Bone marrow (tissue), 2 donors: ENCODE data around the gene EED.
A peak's percentile ranks its signal among the peaks of the same experiment; 100 is the strongest.
"Not testable (repeated sequence)": the region's sequence is repeated elsewhere in the genome, so short reads cannot be mapped to it uniquely, and the experiment has no call there.

ENCODE experiments used
- DNase-seq, 2 donors: peaks; one replicate each; lab custom pipeline; 2025; lab: John Stamatoyannopoulos, UW

EED gene

GRCh38 chr11:86292912-86293616, 48.5 kb downstream of the EED start:
- DNase-seq, result no peak

DNA sequence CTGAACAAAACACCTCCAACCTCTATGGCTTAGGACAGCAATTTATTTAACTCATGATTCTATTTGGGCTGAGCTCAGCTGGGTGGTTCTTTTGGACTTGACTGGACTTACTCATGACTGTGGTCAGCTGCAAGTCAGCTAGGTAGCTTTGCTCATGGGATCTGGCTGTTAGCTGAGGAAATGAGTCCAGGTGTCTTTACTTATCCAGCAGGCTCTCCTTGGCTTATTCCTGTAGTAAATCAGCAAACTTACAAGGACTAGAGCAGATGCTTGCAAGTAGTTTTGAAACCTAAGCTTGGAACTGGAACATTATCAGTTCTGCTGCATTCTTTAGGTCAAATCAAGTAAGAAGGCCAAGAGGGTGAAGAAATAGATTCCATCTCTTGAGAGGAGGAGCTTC, 49.5 kb downstream of the EED start:
- no peak for DNase-seq

- no peak for DNase-seq
These were observed 57.2 kb downstream of the EED start for GRCh38 chr11:86301742-86302091.

DNA sequence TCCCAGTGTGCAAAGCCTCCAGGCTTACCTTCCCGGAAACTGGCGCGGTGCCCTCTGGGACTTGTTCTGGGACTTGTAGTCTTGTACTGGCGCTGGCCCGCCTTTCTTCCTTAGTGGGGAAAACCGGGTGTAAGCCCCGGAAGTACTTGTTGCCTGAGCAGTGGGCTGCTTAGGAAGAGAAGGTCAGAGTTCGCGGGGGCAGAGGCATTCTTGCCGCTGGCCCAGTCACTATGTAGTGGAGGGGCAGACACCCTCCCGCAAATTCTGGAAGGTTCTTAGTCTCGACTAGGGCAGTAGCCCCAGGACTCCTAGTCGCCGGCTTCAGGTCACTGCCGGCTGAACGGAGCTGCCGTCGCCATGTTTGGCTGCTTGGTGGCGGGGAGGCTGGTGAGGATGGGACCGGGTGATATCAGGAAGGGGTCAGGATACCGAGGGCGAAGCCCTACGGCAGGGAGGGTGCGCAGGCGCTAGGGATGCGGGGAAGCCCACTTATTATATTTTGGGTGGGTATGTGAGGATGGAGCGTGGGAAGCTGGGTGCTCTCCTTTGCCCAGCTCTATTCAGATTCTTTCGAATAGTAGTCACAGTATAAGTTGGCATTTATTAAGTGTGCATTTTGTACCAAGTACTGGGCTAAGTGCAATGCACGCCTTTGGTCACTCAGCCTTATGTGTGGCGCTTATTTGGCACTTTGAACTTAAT, 57.7 kb downstream of the EED start, which contains the start of gene HIKESHI:
Gene HIKESHI, plus strand, starts transcription at position 149 of the 702 bp plus-strand sequence. Its CDS starts 209 bp downstream, at position 358.
- peak; percentile 76 to 89 for DNase-seq

- no peak for DNase-seq
These were observed 58.7 kb downstream of the EED start for GRCh38 chr11:86303257-86303656.

DNA sequence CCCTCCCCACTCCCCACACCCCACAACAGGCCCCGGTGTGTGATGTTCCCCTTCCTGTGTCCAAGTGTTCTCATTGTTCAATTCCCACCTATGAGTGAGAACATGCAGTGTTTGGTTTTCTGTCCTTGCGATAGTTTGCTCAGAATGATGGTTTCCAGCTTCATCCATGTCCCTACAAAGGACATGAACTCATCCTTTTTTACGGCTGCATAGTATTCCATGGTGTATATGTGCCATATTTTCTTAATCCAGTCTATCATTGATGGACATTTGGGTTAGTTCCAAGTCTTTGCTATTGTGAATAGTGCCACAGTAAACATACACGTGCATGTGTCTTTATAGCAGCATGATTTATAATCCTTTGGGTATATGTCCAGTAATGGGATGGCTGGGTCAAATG, 64.2 kb downstream of the EED start:
- not testable (repeated sequence) for DNase-seq

GRCh38 chr11:86313793-86314192, 69.2 kb downstream of the EED start:
- no peak for DNase-seq

DNA sequence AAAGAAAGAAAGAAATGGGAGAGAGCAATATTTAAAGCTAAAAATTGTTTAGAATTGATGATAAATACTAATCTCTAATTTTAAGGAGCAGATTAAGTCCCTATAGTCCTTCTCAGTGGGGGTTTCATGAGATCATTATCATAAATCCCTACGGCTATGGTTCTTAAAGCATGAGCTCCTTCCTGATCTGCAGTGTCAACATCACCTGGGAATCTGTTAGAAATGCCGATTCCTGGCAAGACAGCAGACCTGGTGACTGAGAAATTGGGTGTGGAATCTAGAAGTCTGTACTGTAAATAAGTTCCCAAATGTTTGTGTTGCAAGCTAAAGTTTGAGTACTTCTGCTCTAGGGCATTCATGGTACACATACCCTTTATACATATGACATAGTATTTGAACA, 70.1 kb downstream of the EED start:
- no peak for DNase-seq
